GM19193 (cell line): ENCODE results near the gene GPNMB.

Experiments used
- POLR2A ChIP-seq: IDR thresholded peaks from 4 replicates; pipeline ENCODE4 v1.6.1; 2011; ENCODE audit not compliant: insufficient read depth, insufficient read length; ENCODE audit errors: extremely low read depth

The GPNMB gene

GRCh38 chr7:23246555-23246954 lies at the start of gene GPNMB:
GPNMB (plus strand) TSS chr7:23246775; CDS start chr7:23246858, 83 bp downstream.
- TF ChIP-seq POLR2A: no peak

GRCh38 chr7:23200331-23200730 lies 46.2 kb upstream of the GPNMB start:
- TF ChIP-seq POLR2A: no peak

GRCh38 chr7:23204241-23204640 lies 42.3 kb upstream of the GPNMB start:
- TF ChIP-seq POLR2A: no peak

GRCh38 chr7:23205577-23205908 lies 41.0 kb upstream of the GPNMB start:
- no peak for TF ChIP-seq POLR2A

GRCh38 chr7:23205909-23206767 lies 40.4 kb upstream of the GPNMB start:
- TF ChIP-seq POLR2A: no peak

- TF ChIP-seq POLR2A: no peak
Measured at GRCh38 chr7:23207021-23207420, 39.6 kb upstream of the GPNMB start.

GRCh38 chr7:23207884-23208283 lies 38.7 kb upstream of the GPNMB start:
- TF ChIP-seq POLR2A: no peak

- TF ChIP-seq POLR2A: no peak
Measured at GRCh38 chr7:23208316-23208715, 38.3 kb upstream of the GPNMB start.

GRCh38 chr7:23210506-23210905 lies 36.1 kb upstream of the GPNMB start:
- no peak for TF ChIP-seq POLR2A

GRCh38 chr7:23211589-23211988 lies 35.0 kb upstream of the GPNMB start:
- no peak for TF ChIP-seq POLR2A

- no peak for TF ChIP-seq POLR2A
Measured at GRCh38 chr7:23212395-23212794, 34.2 kb upstream of the GPNMB start.

GRCh38 chr7:23212841-23213240 lies 33.7 kb upstream of the GPNMB start:
- TF ChIP-seq POLR2A: no peak

GRCh38 chr7:23213755-23214154 lies 32.8 kb upstream of the GPNMB start:
- no peak for TF ChIP-seq POLR2A

- no peak for TF ChIP-seq POLR2A
Measured at GRCh38 chr7:23214423-23214822, 32.2 kb upstream of the GPNMB start.

- TF ChIP-seq POLR2A: no peak
Measured at GRCh38 chr7:23214938-23215337, 31.6 kb upstream of the GPNMB start.

- no peak for TF ChIP-seq POLR2A
Measured at GRCh38 chr7:23216021-23216420, 30.6 kb upstream of the GPNMB start.

GRCh38 chr7:23218196-23218595 lies 28.4 kb upstream of the GPNMB start:
- TF ChIP-seq POLR2A: no peak
